Measurements from ENCODE around the gene ABCB9. TPM values are rescaled to one million over a fixed set of nuclear protein-coding genes. Genes with fewer than 3 reads are reported as not detected.
A peak's percentile ranks its signal among the peaks of the same experiment; 100 is the strongest.

The ABCB9 gene
- total RNA-seq, 2 donors from 2014 or later: 8.9 to 9.5 TPM

- Mint-ChIP-seq H3K9me3 (peaks cover 0 to 4% of the 10 kb centered on the region in 2 donors), H3K36me3 (peaks cover 0 to 11% of the 10 kb centered on the region in 2 donors), H3K27ac (peak overlapping the region; percentile 77 to 90)
- DNase-seq (ENCODE audit: low spot score in 2 of 2) (peak; percentile 66 to 76), ATAC-seq (peak; percentile 77 to 78)
These were observed 79.1 kb downstream of the ABCB9 start for GRCh38 chr12:122886851-122887818.

DNA sequence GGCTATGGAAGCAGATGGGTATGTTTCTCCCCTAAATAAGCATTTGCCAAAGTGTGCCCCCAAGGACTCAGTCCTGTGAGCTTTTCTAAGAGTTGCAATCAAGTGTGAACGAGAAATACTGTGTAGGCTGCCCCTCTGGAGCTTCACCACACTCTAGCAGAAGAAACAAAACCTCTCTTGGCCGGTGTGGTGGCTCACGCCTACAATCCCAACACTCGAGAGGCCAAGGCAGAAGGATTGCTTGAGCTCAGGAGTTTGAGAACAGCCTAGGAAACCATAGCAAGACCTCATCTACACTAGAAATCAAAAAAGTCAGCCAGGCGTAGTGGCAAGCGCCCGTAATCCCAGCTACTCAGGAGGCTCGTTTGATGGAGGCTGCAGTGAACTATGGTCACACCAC, 80.1 kb downstream of the ABCB9 start:
- DNase-seq (ENCODE audit: low spot score in 2 of 2) (no peak), ATAC-seq (no peak)
- H3K27ac Mint-ChIP-seq: no peak overlapping the region
- peaks cover 0 to 4% of the 10 kb centered on the region in 2 donors for H3K9me3 Mint-ChIP-seq
- H3K36me3 Mint-ChIP-seq: peaks cover 0 to 11% of the 10 kb centered on the region in 2 donors

DNA sequence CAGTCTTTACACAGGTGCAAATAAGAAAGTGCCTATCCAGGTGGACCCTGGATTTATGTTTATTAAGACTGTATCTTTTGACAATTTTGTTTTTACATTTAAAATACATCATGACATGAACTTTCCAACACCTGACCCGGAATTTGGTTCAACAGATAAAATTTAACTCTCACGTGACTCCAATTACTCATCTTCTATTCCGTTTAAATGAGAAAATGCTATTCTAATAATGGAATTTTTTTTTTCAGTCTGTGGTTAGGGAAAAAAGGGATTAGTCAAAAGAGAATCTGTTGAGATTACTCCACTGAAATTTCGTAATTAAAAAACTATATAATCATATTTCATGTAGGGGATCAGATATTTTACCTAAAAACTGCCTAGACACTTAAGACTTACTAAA, 81.4 kb downstream of the ABCB9 start:
- peaks cover 0 to 11% of the 10 kb centered on the region in 2 donors for H3K36me3 Mint-ChIP-seq

GRCh38 chr12:122884091-122884826, 82.0 kb downstream of the ABCB9 start:
- DNase-seq (ENCODE audit: low spot score in 2 of 2) (no peak), ATAC-seq (no peak)
- Mint-ChIP-seq H3K9me3 (peaks cover 0 to 4% of the 10 kb centered on the region in 2 donors), H3K27ac (no peak overlapping the region), H3K36me3 (peaks cover 0 to 11% of the 10 kb centered on the region in 2 donors)

More for the DNA sequence above, 81.4 kb downstream of the ABCB9 start:
- Mint-ChIP-seq H3K27ac (peak overlapping the region in 1 of 2 donors; percentile 24), H3K9me3 (peaks cover 0 to 4% of the 10 kb centered on the region in 2 donors)
- no peak for ATAC-seq
- DNase-seq (ENCODE audit: low spot score in 2 of 2): no peak

GRCh38 chr12:122882908-122883558, 83.2 kb downstream of the ABCB9 start:
- Mint-ChIP-seq H3K9me3 (peaks cover 0 to 4% of the 10 kb centered on the region in 2 donors), H3K27ac (no peak overlapping the region), H3K36me3 (peaks cover 0 to 11% of the 10 kb centered on the region in 2 donors)
- DNase-seq (ENCODE audit: low spot score in 2 of 2): peak in 1 of 2 donors; percentile 25
- no peak for ATAC-seq

DNA sequence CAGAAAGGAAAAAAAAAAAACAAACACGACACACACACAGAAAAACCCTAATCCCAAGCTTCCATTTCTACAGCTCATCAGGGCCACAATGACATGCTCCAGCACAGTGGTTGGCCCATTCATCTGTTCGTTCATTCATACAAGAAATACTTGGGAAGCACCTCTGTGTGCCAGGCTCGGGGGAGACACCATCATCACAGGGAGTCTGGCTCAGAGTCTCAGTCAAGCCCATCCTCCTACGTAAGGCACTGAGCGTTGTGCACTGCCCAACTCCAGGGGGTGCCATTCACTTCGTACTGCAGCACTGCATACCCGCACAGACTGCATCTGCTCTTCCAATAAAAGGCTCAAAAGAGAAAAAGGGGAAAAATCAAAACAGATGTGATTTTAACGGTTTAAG, 85.6 kb downstream of the ABCB9 start:
- peaks cover 0 to 4% of the 10 kb centered on the region in 2 donors for H3K9me3 Mint-ChIP-seq
- no peak overlapping the region for H3K27ac Mint-ChIP-seq
- peaks cover 0 to 11% of the 10 kb centered on the region in 2 donors for H3K36me3 Mint-ChIP-seq
- ATAC-seq (peak in 1 of 2 donors; percentile 50), DNase-seq (ENCODE audit: low spot score in 2 of 2) (no peak)

DNA sequence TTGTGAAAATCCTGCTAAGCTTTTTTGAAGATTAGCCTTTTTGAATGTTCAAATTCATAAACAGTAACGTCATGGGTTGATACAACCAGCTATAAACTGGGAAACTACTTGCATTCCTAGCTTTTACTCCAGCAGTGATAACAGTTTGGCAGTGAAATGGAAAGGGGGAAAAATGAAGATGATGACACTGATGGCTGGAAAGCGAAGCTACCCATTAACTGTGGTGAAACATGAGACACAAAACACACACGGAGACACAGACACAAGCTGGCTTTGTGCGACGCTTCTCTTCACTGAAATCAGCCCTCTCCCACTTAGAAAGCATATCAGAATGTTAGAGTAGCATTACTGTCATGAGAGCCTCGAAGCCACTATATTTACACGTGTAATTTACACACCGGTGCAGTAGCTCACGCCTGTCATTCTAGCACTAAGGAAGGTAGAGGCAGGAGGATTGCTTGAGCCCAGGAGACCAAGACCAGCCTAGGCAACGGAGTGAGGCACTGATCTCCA, 86.1 kb downstream of the ABCB9 start:
- Mint-ChIP-seq H3K36me3 (peaks cover 0 to 11% of the 10 kb centered on the region in 2 donors), H3K27ac (no peak overlapping the region), H3K9me3 (peaks cover 0 to 4% of the 10 kb centered on the region in 2 donors)
- ATAC-seq (no peak), DNase-seq (ENCODE audit: low spot score in 2 of 2) (no peak)

Other genes starting within 250 kb of the ABCB9 start
- under 1 TPM in 1 of 2 donors, not detected in 1; 0.09 TPM for gene HCAR3, start 249.7 kb downstream of the ABCB9 start, total RNA-seq
- 1 to 10 TPM in 1 of 2 donors, under 1 TPM in 1; 0.52 to 1.8 TPM for gene HCAR1, start 235.6 kb downstream of the ABCB9 start, total RNA-seq
- 10 to 100 TPM; 58.6 to 65.0 TPM for gene DENR, start 213.6 kb downstream of the ABCB9 start, total RNA-seq
- gene CCDC62, start 191.9 kb downstream of the ABCB9 start, total RNA-seq: 1 to 10 TPM in 1 of 2 donors, under 1 TPM in 1; 0.37 to 1.8 TPM
- gene HIP1R, start 131.0 kb downstream of the ABCB9 start, total RNA-seq: 10 to 100 TPM; 16.7 to 48.9 TPM
- 10 to 100 TPM; 10.1 to 11.1 TPM for gene VPS37B, start 70.3 kb downstream of the ABCB9 start, total RNA-seq
- gene OGFOD2, start 8.8 kb upstream of the ABCB9 start, total RNA-seq: 10 to 100 TPM; 30.3 to 30.8 TPM
- gene ARL6IP4, start 14.2 kb upstream of the ABCB9 start, total RNA-seq: 100 to 1,000 TPM in 1 of 2 donors, 10 to 100 TPM in 1; 99.9 to 180 TPM
- 10 to 100 TPM; 15.9 to 18.5 TPM for gene PITPNM2, start 184.6 kb upstream of the ABCB9 start, total RNA-seq